Measurements from ENCODE around the gene OR2T10.
"Not testable (repeated sequence)": the region's sequence is repeated elsewhere in the genome, so short reads cannot be mapped to it uniquely, and the experiment has no call there.

OR2T10 gene

DNA sequence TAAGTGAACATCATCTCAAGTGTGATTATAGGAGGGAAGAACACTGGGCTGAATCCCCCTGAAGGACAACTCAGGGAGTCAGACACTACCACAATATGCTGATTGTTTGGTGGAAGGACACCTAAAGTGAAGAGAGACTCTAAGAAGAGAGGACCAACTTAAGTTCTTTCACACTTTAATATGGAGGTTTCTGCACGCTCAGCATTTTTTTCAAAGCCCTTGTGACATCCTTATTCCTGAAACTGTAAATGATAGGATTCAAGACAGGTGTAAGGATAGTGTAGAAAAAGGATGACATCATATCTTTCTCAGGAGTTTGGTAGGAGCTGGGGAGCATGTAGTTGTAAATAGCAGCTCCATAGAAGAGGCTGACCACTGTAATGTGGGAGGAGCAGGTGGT, 4.8 kb downstream of the OR2T10 start:
- no peak for DNase-seq

DNA sequence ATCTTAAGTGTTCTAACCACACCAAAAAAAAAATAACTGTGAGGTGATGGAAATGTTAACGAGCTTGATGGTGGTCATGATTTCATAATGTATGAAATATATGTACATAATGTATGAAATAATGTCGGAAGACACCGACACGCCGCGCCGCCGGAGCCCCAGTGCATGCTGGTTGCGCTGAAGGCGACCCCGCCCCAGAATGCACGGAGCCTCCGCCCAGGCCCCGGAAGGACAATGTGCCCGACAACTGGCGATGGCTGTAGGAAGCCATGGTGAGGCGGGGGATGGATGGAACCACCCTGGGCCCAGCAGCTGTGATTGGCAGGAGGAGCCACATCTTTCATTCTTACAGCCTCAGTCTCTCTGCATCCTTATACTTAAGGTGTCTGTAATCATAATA, 7.4 kb downstream of the OR2T10 start:
- DNase-seq, result no peak

- no peak for DNase-seq
These were observed 8.2 kb downstream of the OR2T10 start for GRCh38 chr1:248589334-248589733.

DNA sequence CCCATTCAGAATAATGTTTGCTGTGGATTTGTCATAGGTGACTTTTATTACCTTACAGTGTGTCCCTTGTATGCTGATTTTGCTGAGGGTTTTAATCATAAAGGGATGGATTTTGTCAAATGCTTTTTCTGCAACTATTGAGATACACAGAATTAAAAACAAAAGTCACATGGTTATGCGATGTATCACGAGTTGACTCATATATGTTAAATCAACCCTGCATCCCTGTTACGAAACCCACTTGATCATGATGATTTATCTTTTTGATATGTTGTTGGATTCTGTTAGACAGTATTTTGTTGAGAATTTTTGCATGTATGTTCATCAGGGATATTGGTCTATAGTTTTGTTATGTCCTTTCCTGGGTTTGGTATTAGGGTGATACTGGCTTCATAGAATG, 12.2 kb downstream of the OR2T10 start:
- no peak for DNase-seq

DNA sequence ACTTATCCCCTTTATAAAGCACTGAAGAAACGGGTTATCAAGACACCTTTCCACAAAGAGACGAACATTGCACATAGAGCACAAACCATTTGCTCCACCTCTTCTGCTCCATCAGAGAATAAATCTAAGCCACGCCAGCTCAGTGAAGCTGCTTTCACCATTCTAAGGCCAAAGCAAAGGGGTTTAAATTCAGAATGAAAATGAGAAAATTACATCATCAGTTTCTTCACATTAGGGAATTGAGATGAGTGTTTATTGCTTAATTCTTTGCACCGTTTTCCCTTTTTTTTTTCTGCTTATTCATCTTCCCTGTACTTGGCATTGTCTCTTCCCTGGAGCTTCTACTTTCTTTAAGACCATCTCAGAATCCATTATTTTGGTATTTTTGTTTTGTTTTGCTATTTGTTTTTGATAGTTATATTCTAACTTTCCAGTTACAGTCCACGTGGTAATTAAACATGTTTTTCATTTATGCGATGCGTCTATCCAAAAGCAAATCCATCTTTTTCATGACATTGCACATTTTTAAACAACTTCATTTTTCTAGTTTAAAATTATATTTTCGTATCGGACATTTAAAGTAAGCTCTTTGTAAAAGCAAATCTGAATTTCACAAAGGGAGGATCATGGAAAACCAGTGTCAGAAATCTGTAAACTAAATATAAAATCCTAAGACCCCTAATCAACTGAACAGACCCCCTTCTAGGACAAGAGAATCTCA, 21.1 kb downstream of the OR2T10 start:
- no peak for DNase-seq

GRCh38 chr1:248574657-248575056, 22.8 kb downstream of the OR2T10 start, which contains the start of gene OR2T34:
TSS of gene OR2T34 (minus strand) at chr1:248574757. CDS start at chr1:248574757, 0 bp downstream.
- DNase-seq, result not testable (repeated sequence)

DNA sequence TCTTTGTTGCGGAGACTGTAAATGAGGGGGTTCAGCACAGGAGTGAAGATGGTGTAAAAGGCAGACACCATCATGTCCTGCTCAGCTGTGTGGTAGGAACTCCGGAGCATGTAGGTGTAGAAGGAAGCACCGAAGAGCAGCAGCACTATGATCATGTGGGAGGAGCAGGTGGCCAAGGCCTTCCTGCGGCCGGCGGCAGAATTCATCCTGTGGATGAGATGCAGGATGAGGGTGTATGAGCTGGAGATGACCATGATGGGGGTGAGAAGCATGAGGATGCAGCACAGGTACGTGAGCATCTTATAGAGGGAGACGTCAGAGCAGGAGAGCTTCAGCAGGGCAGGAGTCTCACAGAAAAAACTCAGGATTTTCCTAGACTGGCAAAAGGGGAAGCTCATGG, 23.6 kb downstream of the OR2T10 start:
- not testable (repeated sequence) for DNase-seq

DNA sequence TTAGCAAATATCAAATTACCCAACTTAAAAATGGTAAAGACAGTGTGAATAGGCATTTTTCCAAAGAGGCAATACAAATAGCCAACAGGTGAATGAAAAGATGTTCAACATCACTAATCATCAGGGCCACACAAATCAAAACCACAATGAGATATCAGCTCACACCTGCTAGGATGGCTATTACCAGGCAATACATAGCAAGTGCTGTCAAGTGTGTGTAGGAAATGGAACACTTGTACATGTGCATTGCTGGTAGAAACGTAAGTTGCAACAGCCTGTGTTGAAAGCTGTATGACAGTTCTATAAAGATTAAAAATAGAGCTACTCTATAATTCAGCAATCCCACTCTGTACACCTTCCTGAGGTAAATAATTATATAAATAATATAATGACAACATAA, 25.5 kb downstream of the OR2T10 start:
- not testable (repeated sequence) for DNase-seq

- not testable (repeated sequence) for DNase-seq
These were observed 26.7 kb downstream of the OR2T10 start for GRCh38 chr1:248570811-248571210.

- DNase-seq, result not testable (repeated sequence)
These were observed 28.5 kb downstream of the OR2T10 start for GRCh38 chr1:248569049-248569448.

GRCh38 chr1:248565530-248566373, 31.7 kb downstream of the OR2T10 start:
- not testable (repeated sequence) for DNase-seq

DNA sequence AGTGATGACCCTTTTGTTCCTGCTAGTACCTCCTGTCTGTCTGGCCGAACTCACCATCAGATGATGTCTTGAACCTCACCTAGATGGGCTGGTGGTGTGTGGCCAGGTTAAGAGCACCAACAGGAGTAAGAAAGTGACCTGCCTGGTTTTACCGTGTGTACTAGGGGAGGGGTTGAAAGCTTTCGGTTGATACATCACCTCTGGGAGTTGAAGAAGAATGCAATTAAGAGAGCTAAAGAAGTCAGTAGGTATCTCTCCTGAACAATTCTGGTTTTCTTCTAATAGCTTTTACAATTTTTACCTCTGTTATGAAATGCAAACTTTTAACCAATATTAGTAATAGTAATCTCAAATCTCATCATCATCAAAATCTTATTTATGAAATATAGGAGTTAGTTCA, 34.8 kb downstream of the OR2T10 start, which contains the start of gene OR2T29:
Gene OR2T29, minus strand, starts transcription at position 101 of the 400 bp plus-strand sequence. CDS start 3,281 bp downstream, outside the sequence.
- DNase-seq, result not testable (repeated sequence)

DNA sequence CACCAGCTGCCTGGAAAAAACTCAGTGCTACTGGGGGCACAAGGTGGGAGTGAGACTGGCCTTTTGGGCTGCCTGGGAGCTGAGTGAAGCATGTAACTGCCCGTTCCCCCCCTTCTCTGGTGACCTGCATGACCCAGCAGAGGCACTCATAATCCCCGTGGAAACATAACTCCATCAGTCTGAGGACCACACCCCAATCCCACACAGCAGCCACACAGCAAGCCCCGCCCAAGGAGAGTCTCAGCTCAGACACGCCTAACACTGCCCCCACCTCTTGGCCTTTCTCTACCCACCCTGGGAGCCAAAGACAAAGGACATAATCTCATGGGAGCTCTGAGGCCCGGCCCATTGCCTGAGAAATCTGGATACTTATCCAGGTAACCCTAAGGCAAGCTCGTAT, 46.5 kb downstream of the OR2T10 start:
- not testable (repeated sequence) for DNase-seq

GRCh38 chr1:248547383-248547782, 50.1 kb downstream of the OR2T10 start:
- DNase-seq, result not testable (repeated sequence)

Measured in NCI-H2029 (cell line).